Neural progenitor cell (in vitro differentiated cells): ENCODE results near the gene CHST3.

Experiments used
- CTCF ChIP-seq: fragments of 200-600 bp; sonication (generic); IDR thresholded peaks from 2 replicates; pipeline ENCODE4 v1.5.1; 2017; ENCODE audit warnings: antibody characterized with exemption, mild to moderate bottlenecking
- EZH2 ChIP-seq: fragments of 200-600 bp; sonication (generic); IDR thresholded peaks from 2 replicates; pipeline ENCODE4 v1.6.1; 2017; ENCODE audit warnings: antibody characterized with exemption, mild to moderate bottlenecking, moderate library complexity
- EZH2phosphoT487 ChIP-seq: fragments of 200-600 bp; sonication (generic); IDR thresholded peaks from 2 replicates; pipeline ENCODE4 v1.6.1; 2017; ENCODE audit warnings: antibody characterized with exemption

- TF ChIP-seq CTCF = no peak
- TF ChIP-seq EZH2 = no peak
- TF ChIP-seq EZH2phosphoT487 = no peak
Measured at GRCh38 chr10:72034040-72034499, 69.9 kb downstream of the CHST3 start.
